Measurements from ENCODE around the gene DLG1.

- TF ChIP-seq REST (IDR thresholded peaks at IDR 0.05; ENCODE audit: insufficient read depth in 1 of 2, low read depth in 2 of 2, low read length in 2 of 2) (no peak), SIN3A (IDR thresholded peaks at IDR 0.05; ENCODE audit: borderline replicate concordance, insufficient read depth, low read length) (no peak), POLR2AphosphoS5 (IDR thresholded peaks at IDR 0.05; ENCODE audit: low read depth, low read length) (no peak)
Observed at GRCh38 chr3:197105786-197106185, 192.6 kb downstream of the DLG1 start.
